ENCODE data around the gene BMPER. TPM values are rescaled to one million over a fixed set of nuclear protein-coding genes. Genes with fewer than 3 reads are reported as not detected.

Gene BMPER
- total RNA-seq, 4 donors from 2014 or later, result 1.0 to 22.5 (median 12.0) TPM

DNA sequence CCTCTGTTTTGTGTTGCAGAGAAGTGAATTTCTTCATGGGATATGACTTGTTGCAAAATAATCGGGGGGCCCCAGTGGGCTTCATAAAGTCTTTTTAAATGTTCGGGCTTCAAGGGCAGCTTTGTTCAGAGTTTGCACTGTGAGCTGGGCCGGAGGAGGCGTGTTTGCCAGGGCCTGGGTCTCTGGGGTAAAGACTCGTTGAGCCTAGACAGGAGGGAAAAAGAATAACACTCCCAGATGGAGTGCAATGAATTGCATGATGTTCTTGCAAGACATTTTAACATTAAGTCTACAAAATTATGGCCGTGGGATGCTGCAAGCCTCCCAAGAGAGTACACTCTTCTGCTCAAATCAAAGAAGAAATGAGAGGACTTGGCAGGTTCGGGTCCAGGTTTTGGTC, 23.6 kb downstream of the BMPER start:
- Histone ChIP-seq H3K27me3 (no peaks in the 10 kb centered on the region), H3K9me3 (no peaks in the 10 kb centered on the region), H3K27ac (no peak overlapping the region), H3K4me1 (peaks cover 0 to 17% (median 0%) of the 10 kb centered on the region in 3 donors), H3K36me3 (no peaks in the 10 kb centered on the region), H3K4me3 (no peak overlapping the region)
- TF ChIP-seq EP300 (IDR thresholded peaks at IDR 0.05) (no peak), POLR2A (IDR thresholded peaks at IDR 0.05) (no peak), POLR2AphosphoS5 (IDR thresholded peaks at IDR 0.05) (no peak)
- TF ChIP-seq, protein P1, sequence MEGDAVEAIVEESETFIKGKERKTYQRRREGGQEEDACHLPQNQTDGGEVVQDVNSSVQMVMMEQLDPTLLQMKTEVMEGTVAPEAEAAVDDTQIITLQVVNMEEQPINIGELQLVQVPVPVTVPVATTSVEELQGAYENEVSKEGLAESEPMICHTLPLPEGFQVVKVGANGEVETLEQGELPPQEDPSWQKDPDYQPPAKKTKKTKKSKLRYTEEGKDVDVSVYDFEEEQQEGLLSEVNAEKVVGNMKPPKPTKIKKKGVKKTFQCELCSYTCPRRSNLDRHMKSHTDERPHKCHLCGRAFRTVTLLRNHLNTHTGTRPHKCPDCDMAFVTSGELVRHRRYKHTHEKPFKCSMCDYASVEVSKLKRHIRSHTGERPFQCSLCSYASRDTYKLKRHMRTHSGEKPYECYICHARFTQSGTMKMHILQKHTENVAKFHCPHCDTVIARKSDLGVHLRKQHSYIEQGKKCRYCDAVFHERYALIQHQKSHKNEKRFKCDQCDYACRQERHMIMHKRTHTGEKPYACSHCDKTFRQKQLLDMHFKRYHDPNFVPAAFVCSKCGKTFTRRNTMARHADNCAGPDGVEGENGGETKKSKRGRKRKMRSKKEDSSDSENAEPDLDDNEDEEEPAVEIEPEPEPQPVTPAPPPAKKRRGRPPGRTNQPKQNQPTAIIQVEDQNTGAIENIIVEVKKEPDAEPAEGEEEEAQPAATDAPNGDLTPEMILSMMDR (IDR thresholded peaks at IDR 0.05), result no peak
- WGBS, 2 donors (ENCODE audit: low coverage in 1 of 2), result 80 to 100% methylated on average over 2 to 3 of the region's 7 CpGs
- ATAC-seq, result no peak

DNA sequence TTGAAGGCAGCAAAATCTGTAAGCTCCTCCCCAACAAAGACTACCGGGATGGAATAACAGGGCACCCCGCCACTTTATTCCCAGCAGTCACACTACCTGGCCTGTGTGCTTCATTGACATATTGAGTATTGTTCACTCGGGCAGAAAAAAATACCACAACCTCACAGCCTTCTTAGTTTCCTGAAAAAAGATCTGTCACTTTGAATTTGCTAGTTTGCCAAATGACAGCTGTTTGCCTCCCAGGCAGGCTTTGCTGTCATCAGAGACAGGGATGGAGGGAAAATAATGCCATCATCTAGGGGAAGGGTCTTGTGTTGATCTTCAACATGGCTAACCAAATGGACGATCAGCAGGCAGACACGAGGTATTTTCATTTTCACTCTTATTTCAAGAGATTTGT, 26.9 kb downstream of the BMPER start:
- Histone ChIP-seq H3K27me3 (no peaks in the 10 kb centered on the region), H3K9me3 (no peaks in the 10 kb centered on the region), H3K27ac (peak overlapping the region in 2 of 4 donors; percentile 7 to 16), H3K4me3 (peak overlapping the region; percentile 35 to 46), H3K4me1 (peaks cover 0 to 17% (median 0%) of the 10 kb centered on the region in 3 donors), H3K36me3 (no peaks in the 10 kb centered on the region)
- no peak for ATAC-seq
- no peak for TF ChIP-seq POLR2AphosphoS5 (IDR thresholded peaks at IDR 0.05)
- TF ChIP-seq EP300 (IDR thresholded peaks at IDR 0.05), result no peak
- TF ChIP-seq, protein P1 (IDR thresholded peaks at IDR 0.05), result no peak
- no peak for TF ChIP-seq POLR2A (IDR thresholded peaks at IDR 0.05)
- WGBS, 2 donors (ENCODE audit: low coverage in 1 of 2), result 52 to 65% methylated on average over 4 to 5 of the region's 5 CpGs

DNA sequence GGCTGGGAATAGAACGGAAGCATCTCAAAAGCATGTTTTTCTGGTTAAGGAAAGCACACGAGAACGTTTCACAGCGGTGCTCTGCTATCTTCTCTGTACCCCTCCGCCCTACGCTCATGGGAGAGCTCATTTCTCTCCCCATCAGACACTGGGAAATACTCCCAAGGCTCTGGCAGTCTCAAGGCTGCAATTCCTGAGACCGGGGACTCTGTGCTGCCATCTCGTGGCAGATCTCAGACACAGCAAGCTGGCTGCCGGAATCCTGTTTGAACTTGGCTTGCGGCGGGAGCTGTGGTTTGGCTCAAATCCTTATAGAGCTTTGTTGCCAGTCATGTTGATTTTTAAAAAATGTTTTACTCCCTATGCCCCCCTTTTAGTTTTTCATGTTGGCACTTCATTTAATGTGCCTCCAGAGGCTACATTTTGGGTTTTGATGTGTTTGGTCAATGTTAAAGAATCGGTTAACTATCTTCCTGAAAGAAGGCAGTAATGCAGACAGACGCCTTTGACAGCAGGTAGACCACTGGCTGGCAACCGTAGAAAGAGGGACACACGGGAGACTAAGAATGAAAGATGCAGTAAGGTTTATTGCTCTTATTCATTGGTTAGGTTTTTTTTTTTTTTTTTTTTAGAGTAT, 27.6 kb downstream of the BMPER start:
- Histone ChIP-seq H3K9me3 (no peaks in the 10 kb centered on the region), H3K27me3 (no peaks in the 10 kb centered on the region), H3K4me1 (peaks cover 0 to 17% (median 0%) of the 10 kb centered on the region in 3 donors), H3K27ac (peak overlapping the region in 2 of 4 donors; percentile 7 to 16), H3K36me3 (no peaks in the 10 kb centered on the region), H3K4me3 (peak overlapping the region; percentile 35 to 46)
- 1 to 14% methylated on average over 12 to 14 of the region's 15 CpGs for WGBS, 2 donors (ENCODE audit: low coverage in 1 of 2)
- peak; percentile 84 for ATAC-seq
- TF ChIP-seq POLR2A (IDR thresholded peaks at IDR 0.05) (no peak), EP300 (IDR thresholded peaks at IDR 0.05) (no peak), POLR2AphosphoS5 (IDR thresholded peaks at IDR 0.05) (peak; percentile 40)
- TF ChIP-seq, protein P1 (IDR thresholded peaks at IDR 0.05), result peak; percentile 90 to 96 (median 92)

DNA sequence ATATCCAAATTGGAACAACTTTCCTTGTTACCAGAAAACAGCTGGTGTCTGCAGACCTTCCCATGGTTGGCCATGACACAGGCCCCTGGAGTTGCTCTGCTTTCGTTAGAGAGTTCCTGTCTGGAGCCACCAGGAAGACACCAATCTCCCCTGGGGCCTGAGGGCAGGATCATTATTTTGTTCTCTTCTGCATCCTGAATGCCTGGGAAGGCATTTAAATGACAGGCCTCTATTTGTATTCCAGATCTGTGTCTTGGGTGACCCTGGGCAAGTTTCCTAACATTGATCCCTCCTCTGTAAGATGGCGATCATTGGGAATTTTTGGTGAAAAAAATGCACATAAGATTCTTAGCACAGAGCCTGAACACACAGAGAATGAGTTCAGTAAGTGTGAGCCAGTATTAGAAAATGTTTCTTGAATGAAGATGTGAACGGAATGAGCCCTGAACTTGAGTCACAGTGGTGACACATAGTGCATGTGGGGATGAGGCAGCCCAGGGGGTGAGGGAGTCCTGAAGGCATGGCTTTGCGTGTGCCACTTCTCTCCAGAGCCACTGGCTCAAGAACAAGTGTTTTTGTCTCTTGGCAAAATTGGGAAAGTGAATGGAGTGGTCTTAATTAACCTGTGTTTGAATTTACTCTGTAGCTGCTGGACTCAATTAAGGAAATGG, 28.4 kb downstream of the BMPER start:
- no peak overlapping the region for H3K27ac ChIP-seq
- TF ChIP-seq POLR2AphosphoS5 (IDR thresholded peaks at IDR 0.05), result peak; percentile 25
- no peak for TF ChIP-seq EP300 (IDR thresholded peaks at IDR 0.05)
- ATAC-seq, result no peak
- H3K4me1 ChIP-seq, result peaks cover 0 to 17% (median 0%) of the 10 kb centered on the region in 3 donors
- no peaks in the 10 kb centered on the region for H3K9me3 ChIP-seq
- no peaks in the 10 kb centered on the region for H3K27me3 ChIP-seq
- no peaks in the 10 kb centered on the region for H3K36me3 ChIP-seq
- WGBS, 2 donors (ENCODE audit: low coverage in 1 of 2), result 55 to 63% methylated on average over 2 to 3 of the region's 4 CpGs
- no peak overlapping the region for H3K4me3 ChIP-seq

DNA sequence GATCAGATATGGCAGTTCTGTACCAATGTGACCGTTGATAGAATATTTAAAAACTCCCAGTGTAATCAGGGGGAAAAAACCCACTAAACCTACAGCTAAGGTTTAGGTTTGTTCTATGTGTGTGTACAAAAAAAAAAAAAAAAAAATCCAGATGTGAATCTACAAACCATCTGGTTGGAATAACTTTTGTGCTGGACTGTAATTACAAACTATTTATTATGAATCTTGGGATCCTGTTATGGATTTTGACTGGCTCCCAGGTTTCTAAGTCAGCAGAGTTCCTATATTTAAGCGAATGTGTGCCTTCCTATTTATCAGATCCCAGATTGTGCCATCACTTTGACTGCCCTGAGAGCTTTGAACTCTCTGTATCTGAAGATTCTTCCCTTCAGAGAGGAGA, 29.1 kb downstream of the BMPER start:
- H3K36me3 ChIP-seq, result no peaks in the 10 kb centered on the region
- no peaks in the 10 kb centered on the region for H3K9me3 ChIP-seq
- H3K27me3 ChIP-seq, result no peaks in the 10 kb centered on the region
- no peak for ATAC-seq
- 93 to 100% methylated on average over 2 of the region's 2 CpGs for WGBS, 2 donors (ENCODE audit: low coverage in 1 of 2)
- H3K4me1 ChIP-seq, result peaks cover 0 to 17% (median 0%) of the 10 kb centered on the region in 3 donors
- H3K4me3 ChIP-seq, result no peak overlapping the region
- TF ChIP-seq POLR2AphosphoS5 (IDR thresholded peaks at IDR 0.05), result no peak
- no peak for TF ChIP-seq EP300 (IDR thresholded peaks at IDR 0.05)
- no peak for TF ChIP-seq POLR2A (IDR thresholded peaks at IDR 0.05)
- TF ChIP-seq, protein P1 (IDR thresholded peaks at IDR 0.05), result no peak
- no peak overlapping the region for H3K27ac ChIP-seq
